Measurements from ENCODE around the gene NARS2. TPM values are rescaled to one million over a fixed set of nuclear protein-coding genes. Genes with fewer than 3 reads are reported as not detected.

Gene NARS2
- 11.1 and 11.6 TPM in 2 replicates for total RNA-seq
- long read RNA-seq, transcript NARS2-201 (14 exons, 2,519 nt): major isoform, 85 of 137 reads
- long read RNA-seq, partial matches to known transcripts: 9 of 137 reads
- long read RNA-seq, other reads (novel, unspliced or antisense): 43 of 137 reads

DNA sequence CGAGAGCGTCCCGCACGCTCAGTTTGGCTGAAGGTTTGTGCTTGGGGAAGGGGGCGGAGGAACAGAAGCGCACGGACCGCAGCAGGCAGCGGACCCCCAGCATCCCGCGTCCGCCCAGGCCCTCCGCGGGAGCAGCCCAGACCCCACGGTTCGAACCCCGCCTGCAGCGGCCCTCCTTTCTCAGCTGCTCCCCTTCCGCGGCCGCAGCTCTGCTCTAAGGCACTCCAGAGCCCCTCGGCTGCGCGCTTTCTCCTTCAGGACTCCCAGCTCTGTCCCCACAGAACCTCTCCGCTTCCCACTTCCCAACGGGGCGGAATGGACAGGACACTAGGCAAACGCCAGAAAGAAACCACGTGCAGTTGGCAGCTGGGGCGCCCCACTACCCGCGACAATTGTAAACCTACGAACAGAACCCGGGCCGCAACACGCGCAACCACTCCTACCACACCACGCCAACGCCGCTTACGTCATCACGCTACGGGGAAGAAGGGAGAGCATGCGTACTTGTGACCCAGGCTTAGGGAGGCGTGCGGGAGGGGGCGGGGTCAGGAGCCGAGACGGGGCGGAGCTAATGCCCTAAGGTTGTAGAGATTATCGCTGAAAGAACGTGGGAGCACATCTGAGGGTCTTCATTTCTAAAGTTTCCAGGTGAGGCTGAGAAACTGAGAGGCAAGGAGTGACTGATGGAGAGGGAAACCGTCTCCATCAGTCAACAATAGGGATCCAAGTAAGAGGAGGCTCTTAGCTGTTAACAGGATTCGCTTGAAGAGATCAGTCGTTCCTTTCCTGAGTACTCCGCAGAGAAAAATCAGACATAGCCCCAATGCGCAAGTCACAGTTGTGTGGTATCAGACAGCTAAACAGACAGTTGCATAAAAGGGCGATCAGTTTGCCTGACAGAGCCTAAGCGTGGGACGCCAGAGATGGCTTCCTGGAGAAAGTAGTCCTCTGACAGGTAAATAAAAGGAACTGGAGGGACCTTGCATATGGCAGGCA lies at the start of gene NARS2:
TSS of gene NARS2 (minus strand) at position 479 of the 996 bp plus-strand sequence. CDS start at position 103, 376 bp downstream.
- TF ChIP-seq CTCF (IDR thresholded peaks at IDR 0.05): no peak
- Mint-ChIP-seq H3K36me3 (ENCODE audit: unreplicated experiment) (peaks cover 9% of the 10 kb centered on the region), H3K9me3 (ENCODE audit: unreplicated experiment) (no peaks in the 10 kb centered on the region), H3K4me3 (ENCODE audit: unreplicated experiment) (peak within 1 kb of the TSS; percentile 96), H3K27ac (ENCODE audit: unreplicated experiment) (peak within 1 kb of the TSS; percentile 94), H3K27me3 (ENCODE audit: unreplicated experiment) (peaks cover 2% of the 10 kb centered on the region), H3K4me1 (ENCODE audit: unreplicated experiment) (peaks cover 22% of the 10 kb centered on the region)
- DNase-seq (ENCODE audit: extremely low spot score, unreplicated experiment): peak; percentile 97

DNA sequence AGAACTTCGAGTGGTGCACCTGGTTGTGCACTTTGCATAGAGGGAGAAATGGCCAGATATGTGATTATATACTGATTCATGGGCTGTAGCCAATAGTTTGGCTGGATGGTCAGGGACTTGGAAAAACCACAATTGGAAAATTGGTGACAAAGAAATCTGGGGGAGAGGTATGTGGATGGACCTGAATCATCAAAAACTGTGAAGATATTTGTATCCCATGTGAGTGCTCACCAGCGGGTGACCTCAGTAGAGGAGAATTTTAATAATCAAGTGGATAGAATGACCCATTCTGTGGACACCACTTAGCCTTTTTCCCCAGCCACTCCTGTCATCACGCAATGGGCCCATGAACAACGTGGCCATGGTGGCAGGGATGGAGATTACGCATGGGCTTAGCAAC lies 48.0 kb upstream of the NARS2 start:
- H3K27ac Mint-ChIP-seq (ENCODE audit: unreplicated experiment): no peak overlapping the region
- peaks cover 7% of the 10 kb centered on the region for H3K36me3 Mint-ChIP-seq (ENCODE audit: unreplicated experiment)
- peaks cover 12% of the 10 kb centered on the region for H3K9me3 Mint-ChIP-seq (ENCODE audit: unreplicated experiment)
- H3K4me3 Mint-ChIP-seq (ENCODE audit: unreplicated experiment): no peak overlapping the region
- H3K27me3 Mint-ChIP-seq (ENCODE audit: unreplicated experiment): peaks cover 36% of the 10 kb centered on the region
- no peaks in the 10 kb centered on the region for H3K4me1 Mint-ChIP-seq (ENCODE audit: unreplicated experiment)
- TF ChIP-seq CTCF (IDR thresholded peaks at IDR 0.05): no peak
- no peak for DNase-seq (ENCODE audit: extremely low spot score, unreplicated experiment)

GRCh38 chr11:78620159-78620558 lies 45.5 kb upstream of the NARS2 start:
- H3K9me3 Mint-ChIP-seq (ENCODE audit: unreplicated experiment): peaks cover 9% of the 10 kb centered on the region
- no peaks in the 10 kb centered on the region for H3K4me1 Mint-ChIP-seq (ENCODE audit: unreplicated experiment)
- H3K4me3 Mint-ChIP-seq (ENCODE audit: unreplicated experiment): no peak overlapping the region
- TF ChIP-seq CTCF (IDR thresholded peaks at IDR 0.05): no peak
- DNase-seq (ENCODE audit: extremely low spot score, unreplicated experiment): no peak
- H3K27ac Mint-ChIP-seq (ENCODE audit: unreplicated experiment): no peak overlapping the region
- peaks cover 21% of the 10 kb centered on the region for H3K27me3 Mint-ChIP-seq (ENCODE audit: unreplicated experiment)
- peaks cover 4% of the 10 kb centered on the region for H3K36me3 Mint-ChIP-seq (ENCODE audit: unreplicated experiment)

DNA sequence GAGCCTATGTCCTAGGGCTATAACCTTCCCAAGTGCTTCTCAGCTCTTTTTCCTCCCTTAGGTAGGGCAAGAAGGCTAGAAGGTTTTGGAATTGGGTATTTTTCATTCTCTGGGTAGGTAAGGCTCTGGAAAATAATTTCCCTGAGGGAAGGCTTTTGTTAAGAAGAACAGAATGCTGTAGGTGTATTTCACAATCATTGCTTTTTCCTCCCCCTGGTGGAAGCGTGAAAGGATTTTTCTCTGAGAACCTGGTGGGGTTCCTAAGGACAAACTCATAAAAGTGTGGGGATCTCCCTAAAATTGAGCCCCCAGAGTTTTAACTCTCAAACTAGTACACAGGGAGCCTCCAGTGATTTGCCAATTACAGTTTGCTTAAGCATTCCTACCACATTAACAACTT lies 41.1 kb upstream of the NARS2 start:
- H3K4me1 Mint-ChIP-seq (ENCODE audit: unreplicated experiment): no peaks in the 10 kb centered on the region
- H3K9me3 Mint-ChIP-seq (ENCODE audit: unreplicated experiment): peaks cover 9% of the 10 kb centered on the region
- no peak overlapping the region for H3K4me3 Mint-ChIP-seq (ENCODE audit: unreplicated experiment)
- peaks cover 4% of the 10 kb centered on the region for H3K36me3 Mint-ChIP-seq (ENCODE audit: unreplicated experiment)
- no peak for DNase-seq (ENCODE audit: extremely low spot score, unreplicated experiment)
- H3K27me3 Mint-ChIP-seq (ENCODE audit: unreplicated experiment): peaks cover 26% of the 10 kb centered on the region
- no peak overlapping the region for H3K27ac Mint-ChIP-seq (ENCODE audit: unreplicated experiment)
- no peak for TF ChIP-seq CTCF (IDR thresholded peaks at IDR 0.05)

DNA sequence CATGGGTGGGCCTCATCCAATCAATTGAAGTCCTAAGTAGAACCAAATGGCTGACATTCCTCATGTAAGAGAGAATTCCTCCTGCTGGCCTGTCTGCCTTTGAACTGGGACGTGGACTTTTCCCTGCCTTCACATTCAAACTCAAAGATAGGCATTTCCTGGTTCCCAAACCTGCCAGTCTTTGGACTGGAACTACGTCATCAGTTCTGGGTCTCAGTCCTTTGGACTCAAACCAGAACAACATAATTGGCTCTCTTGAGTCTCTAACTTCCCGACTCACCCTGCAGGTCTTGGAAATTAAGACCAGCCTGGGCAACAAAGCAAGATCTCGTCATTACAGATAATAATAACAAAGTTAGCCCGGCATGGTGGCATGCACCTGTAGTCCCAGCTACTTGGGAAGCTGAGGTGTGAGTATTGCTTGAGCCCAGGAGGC lies 38.7 kb upstream of the NARS2 start:
- H3K36me3 Mint-ChIP-seq (ENCODE audit: unreplicated experiment): no peaks in the 10 kb centered on the region

More for the DNA sequence above, 38.7 kb upstream of the NARS2 start:
- Mint-ChIP-seq H3K9me3 (ENCODE audit: unreplicated experiment) (no peaks in the 10 kb centered on the region), H3K4me3 (ENCODE audit: unreplicated experiment) (no peak overlapping the region), H3K27ac (ENCODE audit: unreplicated experiment) (no peak overlapping the region), H3K27me3 (ENCODE audit: unreplicated experiment) (peaks cover 25% of the 10 kb centered on the region), H3K4me1 (ENCODE audit: unreplicated experiment) (no peaks in the 10 kb centered on the region)
- TF ChIP-seq CTCF (IDR thresholded peaks at IDR 0.05): no peak
- no peak for DNase-seq (ENCODE audit: extremely low spot score, unreplicated experiment)

Measured in osteocyte (in vitro differentiated cells).